Epithelial cell of proximal tubule (primary cell): ENCODE data around the gene OR51V1. TPM values are rescaled to one million over a fixed set of nuclear protein-coding genes. Genes with fewer than 3 reads are reported as not detected.

Experiments
- DNase-seq: peaks from one replicate; pipeline ENCODE4 v3.0.0-alpha.2; 2011; ENCODE audit warnings: low read depth
- H3K4me3 ChIP-seq: 2 replicates; pipeline ENCODE4 v1.5.1; 2011; ENCODE audit warnings: low read depth, mild to moderate bottlenecking, low read length
- CTCF ChIP-seq: conservative IDR thresholded peaks from 2 replicates; pipeline ENCODE4 v1.5.1; 2012; ENCODE audit warnings: low read depth, mild to moderate bottlenecking, low read length
- total RNA-seq: library from RNA; depleted of rRNA; stranded (reverse); fragments of >200 nt; gene quantifications from 2 replicates; pipeline ENCODE4 v1.2.3, GENCODE V29; 2015

The OR51V1 gene
- total RNA-seq, 1 donor from 2014 or later = not detected

DNA sequence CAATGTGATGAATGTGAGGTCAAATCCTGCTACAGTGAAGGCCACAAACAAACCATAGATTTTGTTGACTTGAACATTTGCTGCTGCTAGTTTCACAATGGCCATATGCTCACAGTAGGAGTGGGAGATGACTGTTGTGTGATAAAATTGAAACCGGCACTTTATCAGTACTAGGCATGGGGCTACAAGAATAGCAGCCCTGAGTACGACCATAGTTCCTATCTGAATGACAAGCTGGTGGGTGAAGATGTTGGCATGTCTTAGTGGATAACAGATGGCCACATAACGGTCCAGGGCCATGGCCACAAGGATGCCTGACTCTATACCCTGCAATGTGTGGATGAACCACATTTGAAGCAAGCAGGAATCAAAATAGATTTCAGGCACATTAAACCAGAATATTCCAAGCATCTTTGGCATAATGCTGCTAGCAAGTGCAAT lies 48.7 kb downstream of the OR51V1 start:
- DNase-seq = no peak
- no peak overlapping the region for H3K4me3 ChIP-seq
- TF ChIP-seq CTCF = no peak

Other genes with a start within 250 kb of the OR51V1 start
- gene OR51A2, start 245.0 kb downstream of the OR51V1 start, total RNA-seq = not detected in 2 replicates
- not detected in 2 replicates for gene OR51L1, start 205.8 kb downstream of the OR51V1 start, total RNA-seq
- not detected in 2 replicates for gene OR52J3, start 154.2 kb downstream of the OR51V1 start, total RNA-seq
- gene OR52E2, start 141.1 kb downstream of the OR51V1 start, total RNA-seq = not detected in 2 replicates
- gene OR52E1, start 131.1 kb downstream of the OR51V1 start, total RNA-seq = not detected in 2 replicates
- gene OR52A5, start 62.3 kb downstream of the OR51V1 start, total RNA-seq = not detected in 2 replicates
- not detected in 2 replicates for gene OR52A1, start 45.9 kb downstream of the OR51V1 start, total RNA-seq
- not detected in 2 replicates for gene HBB, start 26.4 kb upstream of the OR51V1 start, total RNA-seq
- not detected in 2 replicates for gene HBD, start 33.8 kb upstream of the OR51V1 start, total RNA-seq
- gene HBG1, start 49.2 kb upstream of the OR51V1 start, total RNA-seq = not detected in 2 replicates
- not detected in 2 replicates for gene HBG2, start 54.1 kb upstream of the OR51V1 start, total RNA-seq
- gene HBE1, start 69.3 kb upstream of the OR51V1 start, total RNA-seq = not detected in 2 replicates
- not detected in 2 replicates for gene OR51B4, start 101.3 kb upstream of the OR51V1 start, total RNA-seq
- not detected in 2 replicates for gene OR51B2, start 123.6 kb upstream of the OR51V1 start, total RNA-seq
- not detected in 2 replicates for gene OR51B5, start 142.8 kb upstream of the OR51V1 start, total RNA-seq
- not detected in 2 replicates for gene OR51B6, start 150.8 kb upstream of the OR51V1 start, total RNA-seq
- gene OR51M1, start 183.1 kb upstream of the OR51V1 start, total RNA-seq = not detected in 2 replicates
- gene OR51Q1, start 221.4 kb upstream of the OR51V1 start, total RNA-seq = not detected in 2 replicates
- not detected in 2 replicates for gene OR51I1, start 240.8 kb upstream of the OR51V1 start, total RNA-seq
- not detected in 2 replicates for gene OR51I2, start 248.6 kb upstream of the OR51V1 start, total RNA-seq